Activated T-cell treated with anti-CD3 and anti-CD28 coated beads, Interleukin-2, amount 50 U/mL, for 72 hours (primary cell): ENCODE data around the gene THAP4. TPM values are rescaled to one million over a fixed set of nuclear protein-coding genes. Genes with fewer than 3 reads are reported as not detected.

Source experiments
- ATAC-seq, 2 donors: fragments of 150-1000 bp; cut with Tn5 transposase; replicated peaks in 1 of 2; 2 replicates each; pipeline ENCODE4 v1.10.0; 2021; ENCODE audit warnings: moderate library complexity in 2 of 2, mild to moderate bottlenecking in 1 of 2
- DNase-seq, 2 donors: peaks; one replicate each; pipeline ENCODE4 v3.0.0; 2021 to 2022; ENCODE audit warnings: mixed read lengths in 1 of 2
- H3K27ac Mint-ChIP-seq: one replicate; pipeline ENCODE4 v1.8.0; 2022; ENCODE audit warnings: mild to moderate bottlenecking, moderate library complexity, mixed read lengths
- H3K27me3 Mint-ChIP-seq: one replicate; pipeline ENCODE4 v1.8.0; 2022; ENCODE audit warnings: low read depth, mixed read lengths
- H3K36me3 Mint-ChIP-seq, 2 donors: one replicate each; pipeline ENCODE4 v1.8.0; 2022; ENCODE audit warnings: mixed read lengths in 2 of 2, mild to moderate bottlenecking in 1 of 2; ENCODE audit not compliant: insufficient read depth in 2 of 2
- H3K4me1 Mint-ChIP-seq: one replicate; pipeline ENCODE4 v1.8.0; 2022; ENCODE audit warnings: low read depth, mixed read lengths
- H3K4me3 Mint-ChIP-seq, 2 donors: one replicate each; pipeline ENCODE4 v1.8.0; 2022; ENCODE audit warnings: mild to moderate bottlenecking in 2 of 2, mixed read lengths in 2 of 2, moderate library complexity in 2 of 2
- H3K9me3 Mint-ChIP-seq, 2 donors: one replicate each; pipeline ENCODE4 v1.8.0; 2022; ENCODE audit warnings: mixed read lengths in 2 of 2
- total RNA-seq, 2 donors: library from RNA; stranded (reverse); gene quantifications; one replicate each; pipeline ENCODE4 v1.2.3, GENCODE V29; 2022

Gene THAP4
- total RNA-seq, 2 donors from 2014 or later = 41.8 to 50.9 TPM

DNA sequence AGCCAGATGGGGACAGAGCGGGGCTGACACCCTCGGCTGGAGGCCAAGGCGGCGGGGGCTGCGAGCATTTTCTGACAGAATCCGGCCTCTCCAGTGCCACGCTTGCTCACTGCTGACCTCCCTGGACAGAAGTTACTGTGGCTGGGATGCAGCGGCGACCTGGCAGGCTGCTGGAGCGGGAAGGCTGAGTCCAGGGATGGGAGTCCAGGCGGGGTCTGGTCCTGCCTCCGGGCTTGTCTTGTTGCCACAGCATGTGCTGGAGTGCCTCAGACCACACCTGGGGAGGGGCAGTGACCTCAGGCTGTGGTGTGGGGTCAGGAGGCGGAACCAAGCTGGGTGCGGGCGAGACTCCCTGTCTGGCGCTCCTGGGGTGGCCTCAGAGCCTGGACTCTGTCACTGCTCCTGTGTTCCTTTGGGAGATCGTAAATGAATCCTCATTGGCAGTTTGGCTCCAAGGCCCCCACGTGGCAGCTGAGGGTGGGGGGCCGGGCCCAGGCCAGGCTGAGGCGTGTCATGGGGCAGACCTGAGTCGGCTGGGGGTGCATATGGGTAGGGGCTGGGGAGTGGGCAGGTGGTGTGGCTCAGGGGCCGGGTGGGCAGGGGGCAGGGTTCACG, 72.9 kb downstream of the THAP4 start:
- no peaks in the 10 kb centered on the region for H3K36me3 Mint-ChIP-seq
- peaks cover 9% of the 10 kb centered on the region for H3K27me3 Mint-ChIP-seq
- no peak overlapping the region for H3K4me3 Mint-ChIP-seq
- H3K27ac Mint-ChIP-seq = no peak overlapping the region
- DNase-seq (no peak), ATAC-seq (no peak)
- H3K4me1 Mint-ChIP-seq = no peaks in the 10 kb centered on the region
- no peaks in the 10 kb centered on the region for H3K9me3 Mint-ChIP-seq

- Mint-ChIP-seq H3K4me3 (no peak overlapping the region), H3K4me1 (no peaks in the 10 kb centered on the region), H3K27me3 (peaks cover 9% of the 10 kb centered on the region), H3K9me3 (no peaks in the 10 kb centered on the region), H3K27ac (no peak overlapping the region), H3K36me3 (no peaks in the 10 kb centered on the region)
- no peak for DNase-seq
- ATAC-seq = no peak
Measured at GRCh38 chr2:241563571-241563980, 73.4 kb downstream of the THAP4 start.

- H3K27me3 Mint-ChIP-seq = peaks cover 14% of the 10 kb centered on the region
- H3K4me1 Mint-ChIP-seq = no peaks in the 10 kb centered on the region
- H3K9me3 Mint-ChIP-seq = no peaks in the 10 kb centered on the region
- H3K36me3 Mint-ChIP-seq = peaks cover 2 to 3% of the 10 kb centered on the region in 2 donors
- H3K27ac Mint-ChIP-seq = no peak overlapping the region
- ATAC-seq (no peak), DNase-seq (no peak)
- H3K4me3 Mint-ChIP-seq = no peak overlapping the region
Measured at GRCh38 chr2:241563031-241563507, 73.9 kb downstream of the THAP4 start.

DNA sequence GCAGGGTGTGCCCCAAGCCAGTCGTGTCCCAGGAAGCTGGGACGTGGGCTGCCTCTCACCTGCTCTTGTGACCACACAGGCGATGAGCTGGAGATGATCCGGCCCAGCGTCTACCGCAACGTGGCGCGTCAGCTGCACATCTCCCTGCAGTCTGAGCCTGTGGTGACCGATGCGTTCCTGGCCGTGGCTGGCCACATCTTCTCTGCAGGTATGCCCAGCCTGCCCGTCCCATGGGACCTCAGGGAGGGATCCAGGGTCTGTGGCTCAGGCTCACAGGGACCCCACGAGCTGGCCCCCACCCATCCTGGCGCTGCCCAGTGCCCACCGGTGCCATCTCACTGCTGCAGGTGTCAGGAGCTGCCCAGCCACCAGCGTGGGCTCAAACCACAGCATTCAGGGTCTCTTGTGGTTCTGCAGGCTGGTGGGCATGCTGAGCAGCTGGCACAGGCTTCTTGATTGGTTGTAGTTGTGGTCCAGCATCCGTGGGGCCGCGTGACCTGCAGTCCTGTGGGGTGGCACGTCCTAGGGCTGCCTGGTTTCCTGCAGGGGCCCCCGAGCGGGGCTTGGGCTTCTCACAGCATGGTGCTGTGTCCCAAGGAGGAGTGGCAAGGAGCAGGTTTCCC, 74.6 kb downstream of the THAP4 start:
- peaks cover 7 to 9% of the 10 kb centered on the region in 2 donors for H3K36me3 Mint-ChIP-seq
- H3K9me3 Mint-ChIP-seq = peaks cover 0 to 4% of the 10 kb centered on the region in 2 donors
- H3K27me3 Mint-ChIP-seq = peaks cover 21% of the 10 kb centered on the region
- no peak for ATAC-seq
- H3K4me1 Mint-ChIP-seq = no peaks in the 10 kb centered on the region
- no peak overlapping the region for H3K4me3 Mint-ChIP-seq
- no peak for DNase-seq
- no peak overlapping the region for H3K27ac Mint-ChIP-seq

- Mint-ChIP-seq H3K27ac (no peak overlapping the region), H3K4me3 (no peak overlapping the region), H3K27me3 (peaks cover 27% of the 10 kb centered on the region), H3K9me3 (peaks cover 0 to 4% of the 10 kb centered on the region in 2 donors), H3K36me3 (peaks cover 10 to 11% of the 10 kb centered on the region in 2 donors), H3K4me1 (no peaks in the 10 kb centered on the region)
- no peak for ATAC-seq
- DNase-seq = no peak
Measured at GRCh38 chr2:241561832-241562231, 75.1 kb downstream of the THAP4 start.

DNA sequence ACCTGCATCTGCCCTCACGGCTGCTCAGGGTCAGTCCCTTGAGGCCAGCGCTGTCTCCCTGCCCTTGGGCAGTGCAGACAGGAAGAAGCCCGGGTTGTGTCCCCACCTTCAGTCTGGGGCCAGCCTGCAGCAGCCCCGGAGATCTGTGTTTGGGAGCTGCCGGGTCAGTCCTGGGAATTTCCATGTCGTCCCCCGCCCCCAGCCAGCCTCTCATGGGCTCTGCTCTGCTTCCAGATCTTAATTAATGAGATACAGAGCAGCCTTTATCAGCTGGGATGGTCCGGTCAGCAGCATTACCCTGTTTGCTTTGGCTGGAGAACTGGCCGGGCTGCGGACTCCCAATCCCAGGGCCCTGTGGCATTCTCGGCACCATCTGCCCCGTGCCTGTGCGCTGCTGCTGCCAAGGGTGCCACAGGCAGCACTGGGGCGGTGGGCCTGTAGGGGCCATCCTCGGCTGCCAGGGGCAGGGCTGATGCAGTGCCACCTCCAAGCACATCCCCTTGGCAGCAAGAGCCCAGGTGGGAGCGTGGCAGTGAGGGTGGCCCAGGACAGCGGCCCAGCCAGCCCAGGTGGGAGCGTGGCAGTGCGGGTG, 76.0 kb downstream of the THAP4 start:
- H3K27me3 Mint-ChIP-seq = peaks cover 29% of the 10 kb centered on the region
- no peak overlapping the region for H3K27ac Mint-ChIP-seq
- ATAC-seq (no peak), DNase-seq (no peak)
- H3K36me3 Mint-ChIP-seq = peaks cover 10 to 11% of the 10 kb centered on the region in 2 donors
- no peaks in the 10 kb centered on the region for H3K4me1 Mint-ChIP-seq
- peak overlapping the region in 1 of 2 donors; percentile 17 for H3K4me3 Mint-ChIP-seq
- H3K9me3 Mint-ChIP-seq = peaks cover 0 to 4% of the 10 kb centered on the region in 2 donors

DNA sequence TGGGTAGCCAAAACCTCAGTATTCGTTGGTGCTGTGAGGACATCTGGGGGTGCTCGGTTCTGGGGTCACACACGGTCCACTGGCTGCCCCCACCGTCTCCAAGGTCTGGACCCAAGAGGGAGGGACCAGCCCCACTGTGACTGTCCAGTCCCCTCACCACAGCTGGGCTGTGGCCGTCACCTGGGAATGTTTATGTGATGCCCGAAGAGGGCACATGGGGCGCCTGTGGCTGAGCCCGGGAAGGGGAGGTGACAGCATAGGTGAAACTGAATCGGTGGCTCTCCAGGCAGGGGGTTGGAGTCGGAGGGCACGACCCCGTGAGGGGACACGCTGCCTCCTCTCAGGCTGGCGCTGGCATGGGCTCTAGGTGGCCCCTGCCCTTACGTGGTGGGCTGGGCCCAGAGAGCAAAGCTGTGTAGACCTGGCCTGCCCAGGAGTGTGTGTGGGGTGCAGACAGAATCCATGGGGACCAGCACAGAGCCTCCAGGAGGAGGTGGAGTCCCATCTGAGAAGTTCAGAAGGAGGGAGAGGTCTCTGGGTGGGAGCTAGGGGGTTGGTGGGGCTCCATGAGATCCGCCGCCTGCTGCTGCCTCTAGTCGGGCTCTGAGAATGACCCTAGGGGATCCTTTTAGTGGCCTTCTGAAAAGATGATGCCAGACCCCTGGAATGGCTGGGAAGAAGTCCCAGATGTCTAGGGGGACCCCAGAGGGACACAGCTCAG, 76.6 kb downstream of the THAP4 start:
- no peak for ATAC-seq
- peaks cover 5% of the 10 kb centered on the region for H3K4me1 Mint-ChIP-seq
- peaks cover 0 to 4% of the 10 kb centered on the region in 2 donors for H3K9me3 Mint-ChIP-seq

DNA sequence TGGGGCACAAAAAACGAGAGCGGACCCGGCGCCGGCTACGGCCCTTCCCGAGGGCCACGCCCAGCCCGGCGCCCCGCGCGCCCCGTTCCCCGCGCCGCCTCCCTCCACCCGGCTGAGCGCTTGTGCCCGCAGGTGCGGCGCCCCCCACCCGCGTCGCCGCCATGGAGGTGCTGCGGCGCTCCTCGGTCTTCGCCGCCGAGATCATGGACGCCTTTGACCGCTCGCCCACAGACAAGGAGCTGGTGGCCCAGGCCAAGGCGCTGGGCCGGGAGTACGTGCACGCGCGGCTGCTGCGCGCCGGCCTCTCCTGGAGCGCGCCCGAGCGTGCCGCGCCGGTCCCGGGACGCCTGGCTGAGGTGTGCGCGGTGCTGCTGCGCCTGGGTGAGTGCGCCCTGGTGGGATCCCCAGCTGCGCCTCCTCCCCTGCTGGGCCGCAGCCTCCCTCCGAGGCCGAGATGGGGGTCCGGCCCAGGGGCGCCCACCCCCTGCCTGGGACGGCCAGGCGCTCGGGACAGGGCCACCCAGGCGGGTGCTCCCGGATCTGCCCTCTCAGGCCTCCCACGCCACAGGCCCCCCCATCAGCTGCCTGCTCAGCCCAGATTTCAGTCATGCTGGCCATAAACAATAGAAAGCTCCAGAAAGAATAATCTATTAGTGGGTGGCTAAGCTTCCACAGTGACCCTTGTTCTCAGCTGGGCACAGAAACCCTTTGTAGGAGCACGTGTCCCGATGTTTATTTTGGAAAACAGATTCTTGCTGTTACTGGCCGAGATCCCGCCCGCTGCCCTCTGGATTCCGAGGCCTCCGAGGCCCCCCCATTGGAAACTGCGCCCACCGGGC, 77.4 kb downstream of the THAP4 start:
- Mint-ChIP-seq H3K4me3 (peak overlapping the region; percentile 62 to 65), H3K27ac (no peak overlapping the region), H3K9me3 (peaks cover 0 to 4% of the 10 kb centered on the region in 2 donors), H3K27me3 (peaks cover 35% of the 10 kb centered on the region), H3K36me3 (peaks cover 10 to 11% of the 10 kb centered on the region in 2 donors), H3K4me1 (peaks cover 5% of the 10 kb centered on the region)
- DNase-seq (no peak), ATAC-seq (peak; percentile 49 to 55)

More for the DNA sequence above, 76.6 kb downstream of the THAP4 start:
- Mint-ChIP-seq H3K27me3 (peaks cover 31% of the 10 kb centered on the region), H3K4me3 (peak overlapping the region; percentile 62 to 65), H3K36me3 (peaks cover 10 to 11% of the 10 kb centered on the region in 2 donors), H3K27ac (no peak overlapping the region)
- no peak for DNase-seq

DNA sequence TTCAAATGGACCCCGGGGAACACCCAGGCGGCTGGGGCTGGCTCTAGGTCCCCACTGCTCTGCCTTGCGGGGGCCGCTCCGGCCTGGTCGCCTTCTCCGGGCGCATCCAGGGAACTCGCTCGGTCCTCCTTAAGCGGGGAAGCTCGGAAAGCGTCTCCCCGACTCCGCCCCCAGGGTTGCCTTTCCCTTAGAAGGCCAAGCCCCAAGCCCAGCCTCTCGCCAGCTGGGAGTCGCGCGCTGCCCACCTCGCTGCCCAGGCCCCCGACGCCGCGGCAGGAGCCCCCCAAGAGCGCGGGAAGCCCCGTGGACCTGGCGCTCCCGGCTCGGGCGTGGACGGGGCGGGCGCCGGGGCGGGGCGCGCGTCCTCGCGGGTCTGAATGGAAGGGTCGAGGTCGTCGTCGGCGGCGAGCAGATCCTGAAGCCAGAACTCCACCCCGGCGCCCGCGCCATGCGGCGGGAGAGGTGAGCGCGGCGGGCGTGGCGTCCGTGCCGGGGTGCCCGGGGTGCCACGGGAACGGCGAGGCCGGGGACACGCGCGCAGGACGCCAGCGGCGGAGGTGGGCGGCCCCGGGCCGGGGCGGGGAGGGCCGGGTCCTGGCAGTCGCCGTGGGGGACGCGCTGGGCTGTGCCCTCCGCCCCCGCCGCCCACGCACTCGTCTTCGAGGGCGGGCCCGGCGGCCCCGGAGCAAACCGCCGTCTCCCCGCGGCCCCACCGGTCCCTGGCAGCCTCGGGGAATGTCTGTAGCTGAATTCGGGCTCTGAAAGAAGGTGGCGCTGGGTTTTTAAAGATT, 78.2 kb downstream of the THAP4 start, which contains the start of gene BOK:
Gene BOK (plus strand): TSS at position 214 of the 791 bp plus-strand sequence. CDS start 739 bp downstream, outside the sequence.
- Mint-ChIP-seq H3K4me3 (peak within 1 kb of the TSS; percentile 77 to 87), H3K36me3 (peaks cover 10 to 11% of the 10 kb centered on the region in 2 donors), H3K27me3 (peaks cover 40% of the 10 kb centered on the region), H3K4me1 (peaks cover 5% of the 10 kb centered on the region), H3K27ac (peak within 1 kb of the TSS; percentile 33), H3K9me3 (peaks cover 0 to 4% of the 10 kb centered on the region in 2 donors)
- peak; percentile 25 for DNase-seq
- peak; percentile 37 to 56 for ATAC-seq

- H3K4me1 Mint-ChIP-seq = peaks cover 5% of the 10 kb centered on the region
- no peak overlapping the region for H3K4me3 Mint-ChIP-seq
- peaks cover 50% of the 10 kb centered on the region for H3K27me3 Mint-ChIP-seq
- H3K36me3 Mint-ChIP-seq = peaks cover 10 to 11% of the 10 kb centered on the region in 2 donors
- DNase-seq (no peak), ATAC-seq (no peak)
- peaks cover 0 to 4% of the 10 kb centered on the region in 2 donors for H3K9me3 Mint-ChIP-seq
- H3K27ac Mint-ChIP-seq = no peak overlapping the region
Measured at GRCh38 chr2:241556746-241557145, 80.2 kb downstream of the THAP4 start.

GRCh38 chr2:241555711-241556110, 81.2 kb downstream of the THAP4 start:
- peaks cover 5% of the 10 kb centered on the region for H3K4me1 Mint-ChIP-seq
- no peak overlapping the region for H3K27ac Mint-ChIP-seq
- H3K27me3 Mint-ChIP-seq = peaks cover 59% of the 10 kb centered on the region
- ATAC-seq (no peak), DNase-seq (no peak)
- peaks cover 10 to 11% of the 10 kb centered on the region in 2 donors for H3K36me3 Mint-ChIP-seq
- no peak overlapping the region for H3K4me3 Mint-ChIP-seq
- H3K9me3 Mint-ChIP-seq = peaks cover 0 to 4% of the 10 kb centered on the region in 2 donors
